SU-DHL-6 (cell line): ENCODE measurements around the gene DAND5.

Source experiments
- H2AFZ ChIP-seq: fragments of 200-600 bp; sonication (generic); 2 replicates; pipeline ENCODE4 v1.6.1; 2014; ENCODE audit warnings: low read depth, mild to moderate bottlenecking, moderate library complexity, mixed read lengths, antibody characterized with exemption, low read length; ENCODE audit not compliant: severe bottlenecking
- H3F3A ChIP-seq: fragments of 200-600 bp; shearing (Covaris generic); 2 replicates; pipeline ENCODE4 v1.6.0; 2016; ENCODE audit warnings: antibody characterized with exemption, mild to moderate bottlenecking; ENCODE audit not compliant: insufficient read depth
- H3K27ac ChIP-seq: fragments of 200-600 bp; sonication (generic); 2 replicates; pipeline ENCODE4 v1.5.1; 2016; ENCODE audit warnings: low read depth, mild to moderate bottlenecking, low read length, moderate library complexity, mixed read lengths
- H3K27me3 ChIP-seq: fragments of 200-600 bp; sonication (generic), shearing (Covaris generic); 2 replicates; pipeline ENCODE4 v1.6.0; 2014; ENCODE audit warnings: mild to moderate bottlenecking, low read length
- H3K36me3 ChIP-seq: fragments of 200-600 bp; sonication (generic); 2 replicates; pipeline ENCODE4 v1.6.1; 2014; ENCODE audit warnings: mild to moderate bottlenecking, low read length, mixed read lengths
- H3K4me2 ChIP-seq: fragments of 300-600, 200-600 bp; shearing (Covaris generic), sonication (generic); 2 replicates; pipeline ENCODE4 v1.6.0; 2014; ENCODE audit warnings: low read length, low read depth, mild to moderate bottlenecking; ENCODE audit not compliant: poor library complexity, severe bottlenecking
- H3K4me3 ChIP-seq: fragments of 200-600 bp; sonication (generic); 2 replicates; pipeline ENCODE4 v1.5.1; 2014; ENCODE audit warnings: antibody characterized with exemption, low read length, mild to moderate bottlenecking, mixed read lengths; ENCODE audit not compliant: insufficient read depth, poor library complexity, severe bottlenecking
- H3K79me2 ChIP-seq: fragments of 200-600 bp; sonication (generic); 2 replicates; pipeline ENCODE4 v1.6.1; 2014; ENCODE audit warnings: mild to moderate bottlenecking, low read length, moderate library complexity; ENCODE audit not compliant: insufficient read depth
- H3K9ac ChIP-seq: fragments of 200-600 bp; sonication (generic); 2 replicates; pipeline ENCODE4 v1.7.0; 2014; ENCODE audit warnings: mild to moderate bottlenecking, low read length
- H3K9me2 ChIP-seq: fragments of 200-600 bp; sonication (generic); replicated peaks from 2 replicates; pipeline ENCODE4 v1.6.1; 2014; ENCODE audit warnings: low read length; ENCODE audit not compliant: insufficient read depth
- H3K9me3 ChIP-seq: fragments of 200-600 bp; sonication (generic); 2 replicates; pipeline ENCODE4 v1.6.1; 2014; ENCODE audit warnings: low read length, mixed read lengths; ENCODE audit not compliant: insufficient read depth
- H4K20me1 ChIP-seq: fragments of 200-600 bp; sonication (generic); 2 replicates; pipeline ENCODE4 v1.6.1; 2014; ENCODE audit warnings: low read depth, mild to moderate bottlenecking, antibody characterized with exemption, low read length, moderate library complexity, mixed read lengths
- CTCF ChIP-seq: fragments of 200-600 bp; sonication (generic); IDR thresholded peaks from one replicate; pipeline ENCODE4 v1.5.1; 2017; ENCODE audit warnings: antibody characterized with exemption, mild to moderate bottlenecking, low read length, moderate library complexity; ENCODE audit not compliant: insufficient read depth, poor library complexity, severe bottlenecking
- EZH2phosphoT487 ChIP-seq: fragments of 200-600 bp; sonication (generic), shearing (Covaris generic); conservative IDR thresholded peaks from 2 replicates; pipeline ENCODE4 v1.6.1; 2018; ENCODE audit warnings: mild to moderate bottlenecking, antibody characterized with exemption, low read length, moderate library complexity, mixed read lengths

DAND5 gene

GRCh38 chr19:12994701-12995595 is 25.6 kb downstream of the DAND5 start, which contains the start of gene NFIX:
TSS of gene NFIX (plus strand) at chr19:12995475. CDS start at chr19:12995838, 363 bp downstream.
- H2AFZ ChIP-seq, result no peak within 1 kb of the TSS

GRCh38 chr19:12995596-12996405 is 26.4 kb downstream of the DAND5 start:
- Histone ChIP-seq H3K4me2 (peak overlapping the region; percentile 10), H3K79me2 (no peaks in the 10 kb centered on the region), H3K27ac (no peak overlapping the region)

More at GRCh38 chr19:12994701-12995595, 25.6 kb downstream of the DAND5 start, which contains the start of gene NFIX:
- Histone ChIP-seq H3K9ac (no peak within 1 kb of the TSS), H3K4me2 (peak within 1 kb of the TSS; percentile 32), H3K79me2 (no peaks in the 10 kb centered on the region), H3K9me2 (no peaks in the 10 kb centered on the region), H3K9me3 (no peaks in the 10 kb centered on the region), H3K27ac (no peak within 1 kb of the TSS), H3K4me3 (no peak within 1 kb of the TSS), H4K20me1 (no peaks in the 10 kb centered on the region), H3F3A (no peaks in the 10 kb centered on the region), H3K27me3 (no peaks in the 10 kb centered on the region), H3K36me3 (no peaks in the 10 kb centered on the region)
- TF ChIP-seq CTCF, result no peak
- no peak for TF ChIP-seq EZH2phosphoT487

More at GRCh38 chr19:12995596-12996405, 26.4 kb downstream of the DAND5 start:
- H4K20me1 ChIP-seq, result no peaks in the 10 kb centered on the region
- H2AFZ ChIP-seq, result no peak overlapping the region
- no peak overlapping the region for H3K4me3 ChIP-seq
- no peaks in the 10 kb centered on the region for H3K9me2 ChIP-seq
- TF ChIP-seq CTCF (no peak), EZH2phosphoT487 (no peak)
- H3K9ac ChIP-seq, result no peak overlapping the region
- H3F3A ChIP-seq, result no peaks in the 10 kb centered on the region
- no peaks in the 10 kb centered on the region for H3K27me3 ChIP-seq
- no peaks in the 10 kb centered on the region for H3K9me3 ChIP-seq
- no peaks in the 10 kb centered on the region for H3K36me3 ChIP-seq
